Fibroblast of villous mesenchyme (primary cell): ENCODE measurements around the gene GDPD5. TPM values are rescaled to one million over a fixed set of nuclear protein-coding genes. Genes with fewer than 3 reads are reported as not detected.

ENCODE experiments used
- DNase-seq: peaks from one replicate; pipeline ENCODE4 v3.0.0-alpha.2; 2010; ENCODE audit warnings: low read depth
- H3K4me3 ChIP-seq: 2 replicates; pipeline ENCODE4 v1.5.1; 2011; ENCODE audit warnings: low read depth, mild to moderate bottlenecking, low read length
- total RNA-seq: library from RNA; depleted of rRNA; stranded (reverse); fragments of >200 nt; gene quantifications from 2 replicates; pipeline ENCODE4 v1.2.3, GENCODE V29; 2012
- TF ChIP-seq, protein P1 (sequence below): IDR thresholded peaks from 2 replicates; pipeline ENCODE4 v1.5.1; 2012; ENCODE audit warnings: low read depth, mild to moderate bottlenecking, low read length; ENCODE audit not compliant: insufficient read depth

The GDPD5 gene
- total RNA-seq, 1 donor, result 9.5 TPM

DNA sequence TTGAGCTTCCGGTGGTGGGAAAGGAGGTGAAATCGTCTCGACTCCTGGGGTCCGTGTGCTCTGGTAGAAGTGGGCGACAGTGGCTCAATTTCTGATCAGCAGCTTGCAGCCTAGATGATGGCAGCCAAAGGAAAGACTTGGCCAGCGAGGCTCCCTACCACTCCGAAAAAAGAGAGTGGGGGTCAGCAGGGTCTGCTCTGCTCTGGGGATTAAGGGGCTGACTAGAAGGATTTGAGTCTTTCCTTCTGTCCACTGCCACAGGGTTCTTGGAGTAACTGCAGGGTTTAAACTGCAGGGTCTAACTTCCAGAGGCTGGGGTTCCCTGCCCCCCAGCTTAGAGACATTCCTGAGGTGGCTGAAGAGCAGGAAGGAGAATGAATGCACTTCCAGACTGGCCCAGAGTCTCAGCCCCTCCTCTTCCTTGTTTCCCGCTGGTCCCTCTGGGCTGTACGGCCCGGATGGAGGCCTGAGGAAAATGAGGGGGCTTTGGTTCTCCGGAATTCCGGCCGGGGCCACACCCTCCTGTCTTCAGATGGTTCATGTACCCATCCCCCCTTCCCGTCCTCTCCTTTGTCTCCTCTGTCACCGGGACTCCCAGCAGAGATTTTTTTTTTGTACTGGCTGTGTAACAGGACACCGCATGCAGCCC is 37.2 kb upstream of the GDPD5 start:
- peak overlapping the region; percentile 100 for H3K4me3 ChIP-seq
- TF ChIP-seq, protein P1, sequence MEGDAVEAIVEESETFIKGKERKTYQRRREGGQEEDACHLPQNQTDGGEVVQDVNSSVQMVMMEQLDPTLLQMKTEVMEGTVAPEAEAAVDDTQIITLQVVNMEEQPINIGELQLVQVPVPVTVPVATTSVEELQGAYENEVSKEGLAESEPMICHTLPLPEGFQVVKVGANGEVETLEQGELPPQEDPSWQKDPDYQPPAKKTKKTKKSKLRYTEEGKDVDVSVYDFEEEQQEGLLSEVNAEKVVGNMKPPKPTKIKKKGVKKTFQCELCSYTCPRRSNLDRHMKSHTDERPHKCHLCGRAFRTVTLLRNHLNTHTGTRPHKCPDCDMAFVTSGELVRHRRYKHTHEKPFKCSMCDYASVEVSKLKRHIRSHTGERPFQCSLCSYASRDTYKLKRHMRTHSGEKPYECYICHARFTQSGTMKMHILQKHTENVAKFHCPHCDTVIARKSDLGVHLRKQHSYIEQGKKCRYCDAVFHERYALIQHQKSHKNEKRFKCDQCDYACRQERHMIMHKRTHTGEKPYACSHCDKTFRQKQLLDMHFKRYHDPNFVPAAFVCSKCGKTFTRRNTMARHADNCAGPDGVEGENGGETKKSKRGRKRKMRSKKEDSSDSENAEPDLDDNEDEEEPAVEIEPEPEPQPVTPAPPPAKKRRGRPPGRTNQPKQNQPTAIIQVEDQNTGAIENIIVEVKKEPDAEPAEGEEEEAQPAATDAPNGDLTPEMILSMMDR, result no peak
- DNase-seq, result peak; percentile 52

DNA sequence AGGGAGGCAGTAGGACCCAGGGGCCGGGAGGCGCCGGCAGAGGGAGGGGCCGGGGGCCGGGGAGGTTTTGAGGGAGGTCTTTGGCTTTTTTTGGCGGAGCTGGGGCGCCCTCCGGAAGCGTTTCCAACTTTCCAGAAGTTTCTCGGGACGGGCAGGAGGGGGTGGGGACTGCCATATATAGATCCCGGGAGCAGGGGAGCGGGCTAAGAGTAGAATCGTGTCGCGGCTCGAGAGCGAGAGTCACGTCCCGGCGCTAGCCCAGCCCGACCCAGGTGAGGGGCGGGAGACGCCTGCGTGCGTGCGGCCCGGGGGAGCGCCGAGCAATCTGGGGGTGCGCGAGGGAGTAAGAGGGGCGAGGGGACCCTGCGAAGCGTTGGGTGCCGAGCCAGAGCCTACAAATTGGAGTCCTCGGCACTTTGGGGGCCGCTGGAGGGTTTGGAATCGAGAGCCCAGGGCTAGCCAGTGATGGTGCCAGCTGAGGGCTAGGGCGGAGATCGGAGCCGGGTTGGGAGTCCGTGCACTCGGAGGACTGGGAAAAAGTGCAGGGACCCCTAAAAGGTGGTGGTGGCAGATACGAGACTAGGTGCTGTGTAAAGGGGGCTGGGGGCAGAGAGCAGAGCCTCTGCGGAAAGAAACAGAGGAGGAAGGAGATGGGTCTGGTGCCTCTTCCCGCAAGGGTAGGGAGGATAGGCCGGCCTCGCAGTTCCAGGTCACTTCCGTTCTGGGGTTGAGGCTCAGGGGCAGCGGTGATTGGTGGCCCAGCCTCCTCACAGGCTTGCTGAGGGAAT is 36.5 kb upstream of the GDPD5 start, which contains the start of gene SERPINH1:
TSS of gene SERPINH1 (plus strand) at position 206 of the 788 bp plus-strand sequence. CDS start 4,097 bp downstream, outside the sequence.
- DNase-seq, result peak; percentile 94
- H3K4me3 ChIP-seq, result peak within 1 kb of the TSS; percentile 100
- TF ChIP-seq, protein P1, result no peak

DNA sequence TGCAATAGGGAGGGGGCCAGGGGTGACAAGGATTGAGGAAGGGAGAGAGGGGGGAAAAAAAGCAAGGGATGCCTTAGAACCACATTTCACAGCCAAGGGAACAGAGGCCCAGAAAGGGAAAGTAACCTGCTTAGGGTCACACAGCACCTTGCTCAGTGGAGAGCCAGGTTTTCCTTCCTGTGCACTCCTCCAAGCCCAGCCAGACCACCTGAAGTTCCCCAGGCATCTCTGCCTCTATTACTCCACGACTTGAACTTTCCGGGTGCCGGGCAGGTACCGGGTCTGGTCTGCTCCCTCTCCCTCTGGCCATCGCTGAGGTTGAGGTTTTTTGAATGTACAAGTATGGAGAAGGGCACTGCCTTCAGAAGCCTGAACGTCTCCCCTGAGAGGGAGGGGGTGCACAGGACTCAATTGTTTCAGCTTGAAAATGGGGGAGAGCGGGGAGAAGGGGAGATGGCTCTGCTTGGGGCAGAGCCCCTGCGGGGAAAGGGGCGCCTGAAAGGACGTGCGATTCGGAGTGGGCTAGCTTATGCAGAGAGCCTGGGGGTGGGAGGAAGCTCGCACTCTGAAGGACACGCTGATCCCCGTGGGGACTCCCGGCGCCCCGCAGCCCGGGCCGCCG is 35.8 kb upstream of the GDPD5 start:
- peak overlapping the region; percentile 100 for H3K4me3 ChIP-seq
- TF ChIP-seq, protein P1, result no peak
- no peak for DNase-seq

DNA sequence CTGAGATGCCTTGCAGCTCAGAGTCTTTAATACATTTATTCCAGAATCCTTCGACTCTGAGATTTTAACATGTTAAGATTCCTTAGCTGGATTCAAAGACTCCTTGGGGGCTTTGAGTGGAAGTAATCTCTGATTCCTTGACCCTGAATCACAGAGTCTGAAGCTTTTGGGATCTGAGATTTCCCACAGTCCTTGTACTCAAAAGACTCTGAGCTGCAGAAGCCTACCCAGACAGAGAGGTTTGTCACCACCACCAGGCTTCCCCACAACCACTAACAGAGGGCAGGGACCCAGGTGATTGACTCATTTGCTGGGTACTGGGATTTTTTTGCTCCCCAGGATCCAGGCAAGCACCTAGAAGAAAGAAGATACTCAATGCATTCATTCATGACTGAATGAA is 34.9 kb upstream of the GDPD5 start:
- TF ChIP-seq, protein P1, result no peak
- H3K4me3 ChIP-seq, result no peak overlapping the region
- no peak for DNase-seq

DNA sequence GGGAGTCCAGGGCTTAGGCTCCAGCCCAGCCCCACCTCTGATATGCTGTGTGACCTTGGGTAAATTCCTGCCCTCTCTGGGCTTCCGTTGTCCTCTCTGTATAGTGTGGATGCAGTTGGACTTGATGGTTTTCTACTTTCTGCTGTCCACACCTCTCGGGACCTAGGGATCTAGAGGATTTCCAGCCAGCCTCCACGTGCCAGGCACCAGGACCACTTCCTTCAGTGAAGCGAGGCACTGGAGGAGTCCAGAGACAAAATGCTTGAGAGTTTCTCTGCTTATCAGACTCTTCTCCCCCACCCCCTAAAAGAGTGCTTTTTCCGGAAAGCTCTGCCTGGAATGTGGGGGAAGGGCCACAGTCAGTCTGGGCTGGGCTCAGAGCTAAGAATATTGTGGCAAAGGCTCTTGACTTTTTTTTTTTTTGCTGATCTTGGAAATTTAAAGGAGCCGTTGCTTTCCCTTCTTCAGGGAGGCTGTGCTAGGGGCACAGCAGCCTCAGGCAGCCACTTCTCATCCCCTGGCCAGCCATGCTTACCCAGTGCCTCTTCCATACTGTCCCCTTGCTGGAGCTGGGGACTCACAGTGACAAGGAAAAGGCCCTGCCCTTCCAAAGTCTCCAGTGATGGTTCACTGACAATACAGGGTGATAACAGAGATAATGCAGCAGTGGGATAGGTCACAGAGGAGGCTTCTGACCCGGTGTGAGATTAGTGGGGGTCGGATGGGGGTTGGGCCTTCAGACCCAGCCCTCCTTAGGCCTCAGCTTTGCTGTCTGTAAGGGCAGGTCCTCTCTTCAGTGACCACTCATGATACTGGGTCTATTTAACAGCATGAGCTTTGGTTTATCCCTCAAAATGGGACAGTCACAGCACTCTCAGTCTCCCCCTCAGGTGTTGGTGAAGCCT is 33.5 kb upstream of the GDPD5 start:
- DNase-seq, result peak; percentile 95
- H3K4me3 ChIP-seq, result peak overlapping the region; percentile 38
- TF ChIP-seq, protein P1, result no peak
